ENCODE data around the gene PSD2.

DNA sequence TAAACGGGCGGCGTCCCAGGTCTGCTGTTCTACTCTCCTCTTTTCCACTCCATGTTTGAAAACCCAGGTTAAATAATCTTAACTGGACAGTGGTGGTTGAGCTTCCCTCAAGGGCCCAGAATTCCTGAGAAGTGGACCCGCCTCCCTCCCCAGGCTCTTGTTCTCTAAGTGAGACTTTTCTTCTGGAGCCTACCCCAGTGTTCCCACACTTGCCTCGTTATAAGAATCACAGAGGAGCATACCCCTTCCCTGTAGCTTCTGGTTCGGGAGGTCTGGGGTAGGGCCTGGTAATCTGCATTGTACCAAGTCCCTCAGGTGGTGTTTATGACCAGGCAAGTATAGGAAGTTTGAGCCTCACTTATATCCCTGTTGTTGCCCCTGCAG is 12.0 kb downstream of the PSD2 start:
- no peak for TF ChIP-seq POLR2A (IDR thresholded peaks at IDR 0.05)
- TF ChIP-seq, protein P1, sequence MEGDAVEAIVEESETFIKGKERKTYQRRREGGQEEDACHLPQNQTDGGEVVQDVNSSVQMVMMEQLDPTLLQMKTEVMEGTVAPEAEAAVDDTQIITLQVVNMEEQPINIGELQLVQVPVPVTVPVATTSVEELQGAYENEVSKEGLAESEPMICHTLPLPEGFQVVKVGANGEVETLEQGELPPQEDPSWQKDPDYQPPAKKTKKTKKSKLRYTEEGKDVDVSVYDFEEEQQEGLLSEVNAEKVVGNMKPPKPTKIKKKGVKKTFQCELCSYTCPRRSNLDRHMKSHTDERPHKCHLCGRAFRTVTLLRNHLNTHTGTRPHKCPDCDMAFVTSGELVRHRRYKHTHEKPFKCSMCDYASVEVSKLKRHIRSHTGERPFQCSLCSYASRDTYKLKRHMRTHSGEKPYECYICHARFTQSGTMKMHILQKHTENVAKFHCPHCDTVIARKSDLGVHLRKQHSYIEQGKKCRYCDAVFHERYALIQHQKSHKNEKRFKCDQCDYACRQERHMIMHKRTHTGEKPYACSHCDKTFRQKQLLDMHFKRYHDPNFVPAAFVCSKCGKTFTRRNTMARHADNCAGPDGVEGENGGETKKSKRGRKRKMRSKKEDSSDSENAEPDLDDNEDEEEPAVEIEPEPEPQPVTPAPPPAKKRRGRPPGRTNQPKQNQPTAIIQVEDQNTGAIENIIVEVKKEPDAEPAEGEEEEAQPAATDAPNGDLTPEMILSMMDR (IDR thresholded peaks at IDR 0.05 in 4 of 5, conservative IDR thresholded peaks at IDR 0.05 in 1 of 5), result no peak

Measured in gastrocnemius medialis (tissue), 4 donors.